GM21526 (cell line): ENCODE data around the gene IGSF6.
"Not testable (repeated sequence)": the region's sequence is repeated elsewhere in the genome, so short reads cannot be mapped to it uniquely, and the experiment has no call there.

Experiments
- ATAC-seq: cut with Tn5 transposase; IDR thresholded peaks from one replicate; pipeline ENCODE4 v1.9.1; 2021; ENCODE audit warnings: moderate library complexity; ENCODE audit not compliant: unreplicated experiment, low FRiP score

The IGSF6 gene

DNA sequence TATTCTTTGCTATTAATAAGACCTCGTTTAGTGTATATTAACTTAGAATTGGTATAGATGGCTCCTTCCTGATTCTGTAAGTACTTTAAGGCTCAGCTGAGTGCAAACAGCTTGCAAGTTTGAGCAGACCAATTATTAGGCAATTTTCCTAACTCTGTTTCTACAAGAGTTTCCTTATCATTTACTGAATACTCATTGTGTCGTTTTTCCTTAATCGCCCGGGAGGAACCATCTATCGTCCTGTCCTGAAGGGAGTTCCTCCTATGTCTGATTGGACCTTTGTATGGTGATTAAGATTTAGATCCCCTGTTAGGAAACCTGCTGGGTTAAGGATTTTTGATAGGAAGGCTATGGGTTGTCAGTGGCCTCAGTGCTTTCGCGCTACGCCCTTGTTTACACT lies 21.0 kb downstream of the IGSF6 start:
- not testable (repeated sequence) for ATAC-seq

DNA sequence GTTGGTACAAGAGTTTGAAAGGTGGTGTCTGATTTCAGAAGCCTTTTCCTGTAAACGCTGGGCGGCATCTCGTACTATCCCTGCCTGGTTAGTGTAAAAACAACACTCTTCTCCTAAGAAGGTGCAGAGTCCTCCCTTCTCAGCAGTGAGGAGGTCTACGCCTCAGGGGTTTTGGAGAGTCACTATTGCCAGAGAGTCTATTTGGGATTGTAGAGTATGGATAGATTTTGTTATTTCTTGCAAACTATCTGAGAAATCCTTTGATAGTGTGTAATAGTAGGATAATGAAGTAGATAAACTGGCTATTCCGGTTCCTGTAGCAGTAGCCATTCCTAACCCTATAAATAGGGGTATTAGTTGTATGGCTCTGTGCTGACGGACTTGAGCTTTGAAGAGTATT lies 21.5 kb downstream of the IGSF6 start:
- not testable (repeated sequence) for ATAC-seq

DNA sequence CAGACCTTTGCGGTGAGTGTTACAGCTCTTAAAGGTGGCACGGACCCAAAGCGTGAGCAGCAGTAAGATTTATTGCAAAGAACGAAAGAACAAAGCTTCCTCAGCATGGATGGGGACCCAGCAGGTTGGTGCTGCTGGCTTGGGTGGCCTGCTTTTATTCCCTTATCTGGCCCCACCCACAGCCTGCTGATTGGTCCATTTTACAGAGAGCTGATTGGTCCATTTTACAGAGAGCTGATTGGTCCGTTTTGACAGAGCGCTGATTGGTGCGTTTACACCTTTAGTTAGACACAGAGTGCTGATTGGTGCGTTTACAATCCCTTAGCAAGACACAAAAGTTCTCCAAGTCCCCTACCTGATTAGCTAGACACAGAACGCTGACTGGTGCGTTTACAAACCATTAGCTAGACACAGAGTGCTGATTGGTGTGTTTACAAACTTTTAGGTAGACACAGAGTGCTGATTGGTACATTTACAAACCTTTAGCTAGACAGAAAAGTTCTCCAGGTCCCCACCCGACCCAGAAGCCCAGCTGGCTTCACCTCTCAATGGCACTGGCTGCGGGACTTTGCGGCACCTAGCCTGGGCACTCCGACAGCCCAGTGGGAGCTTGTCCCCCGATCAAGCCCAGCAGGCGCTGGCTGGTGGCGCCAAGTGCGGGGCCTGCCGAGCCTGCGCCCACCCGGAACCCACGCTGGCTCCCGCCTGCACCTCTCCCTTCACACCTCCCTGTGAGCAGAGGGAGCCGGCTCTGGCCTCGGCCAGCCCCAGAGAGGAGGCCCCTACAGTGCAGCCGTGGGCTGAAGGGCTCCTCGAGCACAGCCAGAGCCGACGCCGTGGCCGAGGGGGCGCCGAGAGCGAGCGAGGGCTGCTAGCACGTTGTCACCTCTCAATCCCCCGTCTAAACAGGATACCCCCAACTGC lies 22.5 kb downstream of the IGSF6 start:
- ATAC-seq: not testable (repeated sequence)

DNA sequence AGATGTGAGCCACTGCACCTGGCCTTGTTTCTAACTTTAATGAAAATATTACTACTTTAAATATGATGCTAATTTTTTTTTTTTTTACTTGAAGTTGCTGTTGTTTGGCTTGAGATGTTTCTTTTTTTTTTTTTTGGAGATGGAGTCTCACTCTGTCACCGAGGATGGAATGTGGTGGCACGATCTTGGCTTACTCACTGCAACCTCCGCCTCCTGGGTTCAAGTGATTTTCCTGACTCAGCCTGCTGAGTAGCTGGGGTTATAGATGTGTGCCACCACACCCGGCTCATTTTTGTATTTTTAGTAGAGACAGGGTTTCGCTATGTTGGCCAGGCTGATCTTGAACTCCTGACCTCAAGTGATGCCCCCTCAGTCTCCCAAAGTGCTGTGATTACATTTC lies 23.6 kb downstream of the IGSF6 start:
- ATAC-seq: no peak

DNA sequence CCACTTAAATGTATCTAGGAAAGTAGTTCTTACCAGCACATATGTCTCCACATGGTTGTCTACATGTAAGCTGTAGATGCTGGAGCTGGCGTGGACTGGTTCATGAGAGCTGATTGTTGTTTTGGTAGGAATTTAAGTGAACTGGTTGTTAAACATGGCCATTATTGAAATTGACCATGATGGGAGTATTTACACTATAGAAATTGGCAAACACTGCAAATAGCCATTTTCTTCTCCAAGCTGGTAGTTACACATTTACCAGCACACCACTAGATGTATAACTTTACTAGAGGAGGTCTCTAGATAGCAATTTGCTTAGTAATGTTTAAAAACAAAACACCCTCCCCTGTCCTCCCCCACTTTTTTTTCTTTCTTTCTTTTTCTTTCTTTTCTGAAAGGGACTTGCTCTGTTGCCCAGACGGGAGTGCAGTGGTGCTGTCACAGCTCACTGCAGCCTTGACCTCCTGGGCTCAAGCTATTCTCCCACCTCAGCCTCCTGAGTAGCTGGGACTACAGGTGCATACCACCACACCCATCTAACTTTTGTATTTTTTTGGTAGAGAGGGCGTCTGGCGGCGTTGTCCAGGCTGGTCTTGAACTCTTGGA lies 24.2 kb downstream of the IGSF6 start:
- ATAC-seq: no peak

DNA sequence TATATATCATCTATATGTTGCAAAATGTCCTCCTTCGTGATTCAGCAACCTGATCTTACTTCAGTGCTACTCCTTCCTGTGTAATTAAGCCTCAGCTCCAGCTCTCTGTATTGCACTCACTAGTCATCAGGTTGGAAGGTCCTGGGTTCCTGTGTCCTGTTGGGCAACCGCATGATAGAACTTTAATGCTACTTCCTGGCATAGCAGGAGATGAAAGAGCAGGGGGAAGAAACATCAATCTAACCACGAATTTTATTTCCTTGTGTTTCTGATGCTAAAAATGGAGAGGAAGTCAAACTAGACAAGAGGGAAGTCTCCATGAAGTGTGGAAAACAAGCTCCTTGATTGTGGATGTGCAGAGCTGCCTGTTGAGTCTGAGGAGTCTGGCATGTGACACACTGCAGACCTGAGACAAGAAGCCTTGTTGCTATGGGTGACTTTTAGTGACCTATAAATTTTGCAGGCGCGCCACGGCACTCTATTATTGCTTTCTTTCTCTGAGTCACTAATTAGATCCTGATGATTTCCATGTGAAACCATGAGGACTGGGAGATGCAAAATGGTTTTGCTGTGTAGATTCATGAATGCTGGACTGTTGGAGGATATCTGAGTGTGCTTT lies 25.6 kb downstream of the IGSF6 start:
- no peak for ATAC-seq

DNA sequence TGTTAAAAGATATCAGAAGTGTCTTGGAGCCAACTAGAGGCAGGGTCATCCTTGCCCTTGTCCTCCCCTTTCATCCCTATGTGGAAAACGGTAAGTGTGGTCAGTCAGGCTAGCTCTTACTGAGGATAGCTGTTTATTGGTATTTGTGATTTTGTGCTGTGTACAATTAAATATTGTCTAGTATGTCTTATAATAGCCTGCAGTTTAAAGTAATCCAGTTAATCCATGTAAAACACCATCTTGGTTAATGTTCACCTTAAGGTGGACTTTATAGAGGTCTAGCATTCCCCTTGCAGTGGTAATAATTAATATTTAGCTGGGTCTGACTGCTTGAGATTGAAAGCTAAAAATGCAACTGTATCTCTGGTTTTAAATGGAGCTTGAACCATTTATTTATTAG lies 27.4 kb downstream of the IGSF6 start:
- ATAC-seq: no peak

DNA sequence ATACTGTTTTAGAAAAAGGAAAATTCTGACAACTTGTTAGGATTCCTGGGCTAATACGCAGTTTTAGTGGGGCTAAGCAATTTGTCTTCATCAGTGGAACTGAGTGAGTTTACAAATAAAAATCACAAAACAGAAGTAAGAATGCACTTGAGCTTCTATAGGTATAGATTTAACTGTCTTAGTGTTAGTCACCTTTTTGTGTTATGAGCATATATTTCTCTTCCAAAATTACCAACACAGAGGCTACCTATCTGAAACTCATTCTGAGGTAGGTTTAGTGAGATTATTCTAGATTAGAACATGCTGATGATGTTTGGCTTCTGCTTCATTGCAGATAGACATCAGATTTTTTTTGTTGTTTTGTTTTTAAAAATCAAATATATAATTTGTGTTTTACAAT lies 29.9 kb downstream of the IGSF6 start:
- ATAC-seq: no peak

DNA sequence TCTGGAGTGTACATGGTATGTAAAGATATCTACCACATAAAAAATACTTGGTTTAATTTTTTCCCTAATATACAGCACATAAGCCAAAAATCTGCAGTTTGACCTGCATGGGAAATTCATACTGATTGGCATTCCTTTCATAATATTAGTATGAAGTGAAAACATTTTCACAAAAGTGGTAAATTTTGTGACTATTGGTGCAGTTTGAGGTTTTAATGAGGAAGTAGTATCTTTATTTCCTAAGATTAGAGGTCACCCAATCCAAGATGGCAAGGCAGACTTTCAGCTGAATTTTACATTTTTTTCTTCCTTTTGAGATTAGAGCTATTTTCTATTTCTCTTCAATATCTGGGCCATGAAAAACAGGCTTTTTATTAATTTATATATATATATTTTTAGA lies 31.8 kb downstream of the IGSF6 start:
- ATAC-seq: no peak

DNA sequence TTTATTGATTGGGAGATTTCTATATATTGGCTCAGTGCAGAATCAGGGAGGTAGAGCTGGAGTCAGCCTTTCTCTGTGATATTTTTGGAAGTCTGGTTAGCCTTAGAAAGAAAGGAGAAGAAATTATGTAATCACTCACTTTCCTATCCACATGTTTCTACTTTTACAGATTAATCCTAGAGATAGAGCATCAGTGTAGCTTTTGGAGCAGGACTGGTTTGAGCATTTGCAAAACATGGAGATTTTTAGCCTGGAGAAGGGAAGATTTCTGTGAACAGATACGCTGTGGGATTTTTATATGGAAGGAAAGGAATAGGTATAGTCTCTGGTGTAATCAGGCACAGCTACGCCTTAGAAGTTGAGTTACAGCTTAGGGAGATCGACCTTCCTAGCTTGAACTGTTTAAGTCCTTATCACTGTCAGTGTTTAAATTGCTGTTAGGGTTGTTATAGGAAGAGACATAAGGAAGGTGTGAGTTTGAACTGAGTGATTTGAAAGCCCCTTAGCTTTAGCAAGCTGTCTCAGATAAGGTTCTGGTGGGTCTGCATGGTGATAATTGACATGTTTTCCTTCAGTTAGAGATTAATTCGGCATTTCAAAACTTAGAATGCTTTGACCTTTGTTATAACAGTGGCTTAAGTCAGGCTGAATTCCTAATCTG lies 32.5 kb downstream of the IGSF6 start:
- no peak for ATAC-seq

DNA sequence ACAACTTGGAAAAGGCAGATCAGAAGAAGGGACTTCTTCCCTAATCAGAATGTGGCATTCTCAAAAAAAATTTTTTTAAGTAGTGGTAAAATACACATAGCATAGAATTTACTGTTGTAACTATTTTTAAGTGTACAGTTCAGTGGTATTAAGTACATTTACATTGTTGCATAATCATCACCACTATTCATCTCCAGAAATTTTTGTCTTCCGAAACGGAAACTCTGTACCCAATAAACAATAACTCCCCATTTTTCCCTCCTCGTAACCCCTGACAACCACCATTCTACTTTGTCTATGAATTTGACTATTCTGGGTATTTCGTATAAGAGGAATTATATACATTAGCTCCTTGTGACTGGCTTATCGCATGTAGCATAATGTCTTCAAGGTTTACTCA lies 34.1 kb downstream of the IGSF6 start:
- no peak for ATAC-seq

DNA sequence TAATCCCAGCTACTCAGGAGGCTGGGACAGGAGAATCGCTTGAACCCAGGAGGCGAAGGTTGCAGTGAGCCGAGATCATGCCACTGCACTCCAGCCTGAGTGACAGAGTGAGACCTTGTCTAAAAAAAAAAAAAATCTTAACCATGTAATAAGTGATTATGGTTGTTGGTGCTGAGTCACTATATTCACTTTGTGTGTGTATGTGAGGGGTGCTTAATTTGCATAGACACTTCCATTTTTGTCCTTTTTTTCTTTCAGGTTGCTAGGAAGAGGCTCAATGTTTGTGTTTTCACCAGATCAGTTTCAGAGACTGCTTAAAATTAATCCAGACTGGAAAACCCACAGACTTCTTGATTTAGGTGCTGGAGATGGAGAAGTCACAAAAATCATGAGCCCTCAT lies 34.8 kb downstream of the IGSF6 start:
- no peak for ATAC-seq

DNA sequence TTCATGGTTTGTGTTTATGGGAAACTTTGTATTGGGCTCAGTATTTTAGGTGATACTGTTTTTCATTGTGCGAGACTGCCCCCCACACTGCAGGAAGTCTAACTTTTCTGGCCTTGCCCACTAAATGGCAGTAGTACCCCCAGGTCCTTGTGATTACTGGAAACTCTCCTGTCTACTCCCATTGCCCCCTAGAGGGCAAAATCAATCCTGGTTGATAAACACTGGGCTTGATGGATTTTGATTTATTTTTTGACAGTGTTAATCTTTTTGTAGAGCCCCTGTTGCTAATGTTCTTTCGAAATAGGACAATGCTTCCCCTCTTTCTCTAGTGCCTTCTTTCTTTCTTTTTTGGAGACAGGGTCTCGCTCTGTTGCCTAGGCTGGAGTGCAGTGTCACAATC lies 37.5 kb downstream of the IGSF6 start:
- ATAC-seq: no peak

DNA sequence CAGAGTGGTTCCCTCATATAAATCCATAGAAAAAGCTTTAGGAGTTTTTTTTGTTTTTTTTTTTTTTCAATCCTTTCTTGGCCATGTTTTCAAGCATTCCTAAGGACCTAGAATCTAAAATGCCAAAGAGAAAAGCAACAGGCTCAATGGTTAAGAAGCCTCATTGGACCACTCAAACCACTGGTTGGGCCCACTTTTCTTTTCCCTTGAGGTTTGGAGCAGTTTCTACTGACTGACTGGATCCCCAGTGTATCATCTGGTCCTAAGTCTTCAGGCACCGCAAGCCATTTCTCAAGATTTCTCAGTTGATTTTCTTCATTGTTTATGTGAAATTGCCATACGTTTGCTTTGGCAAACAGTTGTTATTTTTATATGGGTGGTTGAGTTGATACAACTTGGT lies 38.6 kb downstream of the IGSF6 start:
- no peak for ATAC-seq

DNA sequence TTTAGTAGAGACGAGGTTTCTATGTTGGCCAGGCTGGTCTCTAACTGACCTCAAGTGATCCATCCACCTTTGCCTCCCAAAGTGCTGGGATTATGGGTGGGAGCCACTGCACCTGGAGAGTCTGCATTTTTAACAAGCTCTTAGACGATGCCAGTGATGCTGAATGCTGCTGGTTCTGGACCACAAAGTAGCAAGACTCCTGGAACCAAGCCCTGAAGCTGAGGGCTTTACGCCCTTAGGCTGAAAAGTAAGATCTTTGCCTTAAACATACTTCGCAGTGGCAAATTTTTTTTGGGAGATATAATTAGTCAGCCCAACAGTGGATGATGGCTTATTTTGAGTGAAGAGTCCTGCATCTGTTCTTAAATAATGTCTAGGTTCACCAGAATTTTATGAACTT lies 39.0 kb downstream of the IGSF6 start:
- ATAC-seq: no peak

DNA sequence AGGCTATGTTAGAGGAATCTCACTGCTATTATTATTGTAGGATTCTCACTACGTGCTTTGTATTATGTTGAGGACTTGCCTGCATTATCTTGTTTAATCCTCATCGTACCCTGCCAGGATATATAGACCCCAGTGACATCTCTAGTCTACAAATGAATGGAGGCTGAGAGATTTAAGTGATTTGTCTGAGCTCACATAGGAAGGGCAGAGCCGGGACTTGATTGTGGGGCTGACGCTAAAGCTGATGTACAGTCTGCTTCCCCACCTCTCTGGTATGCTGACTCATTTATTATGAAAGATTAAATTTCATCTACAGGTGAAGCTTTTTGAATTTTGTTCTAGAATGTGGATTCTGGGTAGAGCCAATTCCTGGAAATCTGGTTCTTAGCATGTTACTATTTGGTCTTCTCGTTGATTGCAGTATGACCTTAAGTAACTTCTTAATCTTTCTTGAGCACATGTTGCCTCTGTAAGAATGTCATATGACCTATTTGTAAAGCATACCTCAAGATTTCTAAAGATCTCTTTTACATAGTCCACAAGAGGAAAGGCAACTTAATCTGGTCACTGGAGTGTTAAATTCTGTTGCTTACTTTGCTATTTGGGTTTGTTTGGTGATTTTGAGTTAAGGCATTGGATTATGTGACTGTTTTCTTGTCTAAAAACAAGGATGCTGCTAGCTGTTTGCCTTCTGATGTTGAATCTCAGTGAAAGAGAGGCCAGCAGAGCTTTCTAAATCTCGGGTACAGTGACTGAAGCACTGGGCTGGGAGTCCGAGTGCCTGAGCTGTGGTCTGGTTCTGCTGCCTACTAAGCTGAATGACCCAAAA lies 40.6 kb downstream of the IGSF6 start:
- no peak for ATAC-seq

DNA sequence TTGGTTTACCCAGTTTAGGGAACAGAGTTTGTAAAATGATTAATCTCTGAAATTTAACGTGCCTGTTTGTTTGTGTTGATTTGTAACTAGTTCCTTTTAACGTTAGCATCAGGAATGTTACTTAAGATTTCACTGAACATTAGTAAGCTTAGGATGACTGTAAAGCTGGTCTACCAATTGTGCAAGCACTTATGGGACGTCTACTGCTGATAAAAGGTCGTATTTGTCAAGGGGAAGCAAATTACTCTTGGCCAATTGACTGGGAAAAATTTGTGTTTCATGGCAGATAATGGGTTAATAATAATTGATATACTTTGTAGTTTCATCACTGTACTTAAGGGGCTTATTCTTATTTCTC lies 41.2 kb downstream of the IGSF6 start:
- ATAC-seq: no peak

DNA sequence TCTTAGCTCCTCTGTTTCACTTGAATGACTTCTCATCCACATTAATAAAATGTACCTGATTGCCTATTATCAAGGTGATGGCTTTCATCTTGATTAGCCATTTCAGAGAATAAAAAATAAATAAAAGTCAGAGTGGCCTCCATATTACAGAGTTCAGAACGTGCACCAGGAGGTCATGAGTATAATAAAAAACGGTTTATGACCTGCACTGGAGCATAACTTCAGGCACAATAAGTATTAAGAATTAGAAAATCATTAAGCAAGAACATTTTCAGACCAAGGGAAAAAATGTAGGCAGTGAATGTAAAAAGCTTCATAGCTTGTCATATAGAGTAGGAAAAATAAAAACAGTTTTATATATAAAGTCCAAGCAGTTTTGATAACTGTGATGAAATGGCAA lies 41.6 kb downstream of the IGSF6 start:
- no peak for ATAC-seq

DNA sequence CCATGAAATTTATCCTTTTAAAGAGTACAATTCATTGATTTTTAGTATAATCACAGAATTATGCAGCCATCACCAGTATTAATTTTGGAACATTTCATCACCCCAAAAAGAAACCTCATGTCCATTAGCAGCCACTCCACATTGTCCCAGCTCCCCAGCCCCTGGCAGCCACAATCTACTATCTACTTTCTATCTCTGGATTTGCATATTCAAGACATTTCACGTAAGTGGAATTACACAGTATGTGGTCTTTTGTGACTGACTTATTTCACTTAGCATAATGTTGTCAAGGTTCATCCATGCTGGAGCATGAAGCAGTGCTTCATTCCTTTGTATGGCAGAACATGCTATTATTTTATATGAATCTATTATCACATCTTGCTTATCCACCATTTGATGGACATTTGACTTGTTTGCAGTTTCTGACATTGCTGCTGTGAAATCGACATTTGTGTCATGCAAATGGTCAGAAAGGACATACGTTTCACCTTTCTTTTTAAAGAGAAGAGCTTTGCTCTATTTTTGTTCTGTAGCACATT lies 42.3 kb downstream of the IGSF6 start:
- no peak for ATAC-seq

DNA sequence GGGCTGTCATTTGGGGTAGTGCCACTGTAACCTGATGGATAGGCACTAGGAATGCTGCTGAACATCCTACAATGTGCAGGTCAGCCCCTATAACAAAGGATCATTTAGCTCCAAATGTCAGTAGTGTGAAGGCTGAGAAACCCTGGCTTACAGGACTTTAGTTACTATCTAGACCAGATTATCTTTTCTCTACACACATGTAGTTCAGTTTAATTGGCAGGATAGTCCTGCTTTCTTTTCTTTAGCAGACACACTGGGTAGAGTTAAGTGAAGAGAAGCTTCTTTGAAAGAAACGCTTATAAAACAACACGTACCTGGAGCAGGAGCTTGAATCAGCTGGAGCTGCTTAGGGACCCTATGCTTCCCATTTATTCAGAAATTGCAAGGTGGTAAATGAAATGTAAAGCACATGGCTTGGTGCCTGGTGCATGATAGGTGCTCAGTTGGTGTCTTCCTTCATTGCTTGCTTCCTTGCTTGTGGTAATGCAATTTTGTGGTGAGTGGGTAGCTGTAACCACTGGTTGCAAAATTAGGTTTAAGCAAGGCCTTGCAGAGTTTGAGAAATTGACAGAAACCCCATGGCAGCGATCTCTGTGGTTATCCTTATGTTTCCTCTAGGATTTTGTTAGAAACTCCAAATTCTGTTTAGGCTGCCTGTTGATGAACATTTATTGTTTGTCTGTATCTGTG lies 43.6 kb downstream of the IGSF6 start:
- no peak for ATAC-seq
